ENCODE data around the gene APRT. TPM values are rescaled to one million over a fixed set of nuclear protein-coding genes. Genes with fewer than 3 reads are reported as not detected.

APRT gene
- total and polyA plus RNA-seq, 10 of the 15 experiments (the other 5 are each of a cell fraction or from before 2014, with no cell fraction given) = 30.6 to 495 (median 166) TPM

DNA sequence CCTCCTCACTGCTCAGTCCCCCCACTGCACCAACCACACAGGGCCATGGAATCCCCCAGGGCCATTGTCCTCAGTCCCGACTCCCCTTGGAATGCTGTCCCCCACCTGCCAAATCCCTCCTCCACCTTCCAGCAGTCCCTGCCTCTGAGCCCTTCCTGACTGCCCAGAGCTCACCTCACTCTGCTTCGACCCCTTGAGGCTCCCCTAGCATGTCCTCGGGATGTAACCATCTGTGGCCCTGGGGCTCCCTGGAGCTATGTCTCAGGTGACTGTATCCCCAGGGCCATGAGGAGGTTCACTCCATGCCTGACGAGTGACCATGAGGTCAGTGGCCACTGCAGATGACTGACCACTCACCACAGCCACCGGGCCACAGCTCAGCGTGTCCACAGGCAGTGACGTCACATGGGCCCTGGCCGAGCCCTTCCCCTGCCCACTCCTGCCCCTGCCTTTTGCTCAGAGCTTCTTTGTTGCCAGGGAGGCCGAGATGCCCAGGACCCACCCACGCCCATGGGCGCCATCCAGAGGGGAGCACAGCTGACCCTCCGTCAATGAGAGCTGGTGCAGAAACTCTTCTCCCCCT lies 19.0 kb downstream of the APRT start (continued):
- TF ChIP-seq, protein P1, sequence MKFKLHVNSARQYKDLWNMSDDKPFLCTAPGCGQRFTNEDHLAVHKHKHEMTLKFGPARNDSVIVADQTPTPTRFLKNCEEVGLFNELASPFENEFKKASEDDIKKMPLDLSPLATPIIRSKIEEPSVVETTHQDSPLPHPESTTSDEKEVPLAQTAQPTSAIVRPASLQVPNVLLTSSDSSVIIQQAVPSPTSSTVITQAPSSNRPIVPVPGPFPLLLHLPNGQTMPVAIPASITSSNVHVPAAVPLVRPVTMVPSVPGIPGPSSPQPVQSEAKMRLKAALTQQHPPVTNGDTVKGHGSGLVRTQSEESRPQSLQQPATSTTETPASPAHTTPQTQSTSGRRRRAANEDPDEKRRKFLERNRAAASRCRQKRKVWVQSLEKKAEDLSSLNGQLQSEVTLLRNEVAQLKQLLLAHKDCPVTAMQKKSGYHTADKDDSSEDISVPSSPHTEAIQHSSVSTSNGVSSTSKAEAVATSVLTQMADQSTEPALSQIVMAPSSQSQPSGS (IDR thresholded peaks at IDR 0.05; ENCODE audit: low read length) = no peak
- TF ChIP-seq SREBF2 (IDR thresholded peaks at IDR 0.05; ENCODE audit: low read length) (no peak), NFYA (IDR thresholded peaks at IDR 0.05; ENCODE audit: borderline replicate concordance, low read depth, low read length) (no peak), POU2F2 (IDR thresholded peaks at IDR 0.05; ENCODE audit: borderline replicate concordance, low read depth, low read length) (no peak), RAD51 (IDR thresholded peaks at IDR 0.05) (no peak), RUNX3 (IDR thresholded peaks at IDR 0.05; ENCODE audit: low read length) (no peak)
- TF ChIP-seq, protein P2, sequence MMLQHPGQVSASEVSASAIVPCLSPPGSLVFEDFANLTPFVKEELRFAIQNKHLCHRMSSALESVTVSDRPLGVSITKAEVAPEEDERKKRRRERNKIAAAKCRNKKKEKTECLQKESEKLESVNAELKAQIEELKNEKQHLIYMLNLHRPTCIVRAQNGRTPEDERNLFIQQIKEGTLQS (IDR thresholded peaks at IDR 0.05; ENCODE audit: borderline replicate concordance, extremely low read depth, low read depth, low read length) = no peak
- TF ChIP-seq, protein P3, sequence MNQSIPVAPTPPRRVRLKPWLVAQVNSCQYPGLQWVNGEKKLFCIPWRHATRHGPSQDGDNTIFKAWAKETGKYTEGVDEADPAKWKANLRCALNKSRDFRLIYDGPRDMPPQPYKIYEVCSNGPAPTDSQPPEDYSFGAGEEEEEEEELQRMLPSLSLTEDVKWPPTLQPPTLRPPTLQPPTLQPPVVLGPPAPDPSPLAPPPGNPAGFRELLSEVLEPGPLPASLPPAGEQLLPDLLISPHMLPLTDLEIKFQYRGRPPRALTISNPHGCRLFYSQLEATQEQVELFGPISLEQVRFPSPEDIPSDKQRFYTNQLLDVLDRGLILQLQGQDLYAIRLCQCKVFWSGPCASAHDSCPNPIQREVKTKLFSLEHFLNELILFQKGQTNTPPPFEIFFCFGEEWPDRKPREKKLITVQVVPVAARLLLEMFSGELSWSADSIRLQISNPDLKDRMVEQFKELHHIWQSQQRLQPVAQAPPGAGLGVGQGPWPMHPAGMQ (IDR thresholded peaks at IDR 0.05; ENCODE audit: borderline replicate concordance) = no peak

DNA sequence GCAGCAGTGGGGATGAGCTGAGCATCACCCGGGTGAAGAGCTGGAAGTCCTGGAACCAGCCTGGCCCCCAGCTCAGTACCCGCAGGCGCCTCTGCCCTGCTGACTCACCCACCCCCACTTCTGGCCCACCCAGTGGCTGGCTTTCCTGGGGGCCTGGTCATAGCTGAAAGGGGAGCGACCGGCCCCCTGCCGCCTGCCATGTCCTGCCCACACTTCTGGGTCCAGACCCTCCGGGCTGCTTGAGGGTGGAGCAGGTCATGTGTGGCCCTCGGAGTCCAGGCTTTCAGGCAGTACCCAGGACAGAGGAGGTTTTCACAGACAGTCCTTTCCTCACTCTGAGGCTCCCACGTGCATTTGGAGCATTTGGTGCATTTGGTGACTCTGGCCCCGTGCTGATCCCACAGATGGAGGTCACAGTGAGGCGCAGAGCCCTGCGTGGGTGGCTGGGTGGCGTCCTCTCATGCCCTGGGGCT lies 19.6 kb downstream of the APRT start:
- RAD21 ChIA-PET (ENCODE audit: unreplicated experiment) = interaction anchor here (0.8 kb wide), 1 partner anchor 9 kb away, joined by 3 read pairs; no protein-coding TSS in a partner anchor
- Histone ChIP-seq H3K27ac (ENCODE audit: control insufficient read depth, insufficient read depth) (no peak overlapping the region), H3K36me3 (ENCODE audit: control insufficient read depth in 2 of 2, insufficient read depth in 2 of 2, low read length in 1 of 2) (no peaks in the 10 kb centered on the region; a peak in 1 of 4 replicates), H3K27me3 (replicated peaks in 1 of 2; ENCODE audit: control insufficient read depth in 2 of 2, insufficient read depth in 2 of 2, low read length in 1 of 2) (no peaks in the 10 kb centered on the region), H3K4me3 (no peak overlapping the region), H3K4me1 (ENCODE audit: control insufficient read depth, insufficient read depth, low read length) (peaks cover 20% of the 10 kb centered on the region), H2AFZ (ENCODE audit: control insufficient read depth, low read depth, low read length) (no peak overlapping the region), H4K20me1 (ENCODE audit: control insufficient read depth, insufficient read depth) (no peaks in the 10 kb centered on the region), H3K9ac (ENCODE audit: control insufficient read depth, insufficient read depth, low read length) (no peak overlapping the region), H3K9me3 (replicated peaks; ENCODE audit: control insufficient read depth, insufficient read depth, low read length) (no peaks in the 10 kb centered on the region), H3K79me2 (ENCODE audit: control insufficient read depth, insufficient read depth, low read length) (no peaks in the 10 kb centered on the region; the same call in 1 of the 2 replicates), H3K4me2 (ENCODE audit: control insufficient read depth, insufficient read depth) (no peak overlapping the region)
- ATAC-seq (no peak), FAIRE-seq (no peak), DNase-seq (ENCODE audit: low read depth, low spot score) (no peak)
- BruUV-seq (replicated peaks) = no TSS peak
- POLR2A ChIA-PET = no interaction called here
- SMC1A ChIA-PET (ENCODE audit: uncharacterized antibody, unreplicated experiment) = no interaction called here
- intact Hi-C loops (cut with micrococcal nuclease; ENCODE audit: unreplicated experiment) (no loop called here), in situ Hi-C loops (cut with MboI) (no loop called here)
- CTCF ChIA-PET = interaction anchor here (1.7 kb wide), 1 partner anchor 12 kb away, joined by 6 read pairs; no protein-coding TSS in a partner anchor
- TF ChIP-seq TBL1XR1 (IDR thresholded peaks at IDR 0.05; ENCODE audit: low read depth, low read length) = no peak
- WGBS (ENCODE audit: insufficient coverage, insufficient replicate concordance, low lambda C conversion rate, missing lambda C conversion rate) = 74% methylated on average over 13 of the region's 13 CpGs

Measured in GM12878 (cell line).